GM18858 (cell line): ENCODE results near the gene WDR83.
"Not testable (repeated sequence)": the region's sequence is repeated elsewhere in the genome, so short reads cannot be mapped to it uniquely, and the experiment has no call there.

Experiments used
- ATAC-seq: cut with Tn5 transposase; IDR thresholded peaks from one replicate; pipeline ENCODE4 v1.9.1; 2021; ENCODE audit not compliant: unreplicated experiment

Gene WDR83

DNA sequence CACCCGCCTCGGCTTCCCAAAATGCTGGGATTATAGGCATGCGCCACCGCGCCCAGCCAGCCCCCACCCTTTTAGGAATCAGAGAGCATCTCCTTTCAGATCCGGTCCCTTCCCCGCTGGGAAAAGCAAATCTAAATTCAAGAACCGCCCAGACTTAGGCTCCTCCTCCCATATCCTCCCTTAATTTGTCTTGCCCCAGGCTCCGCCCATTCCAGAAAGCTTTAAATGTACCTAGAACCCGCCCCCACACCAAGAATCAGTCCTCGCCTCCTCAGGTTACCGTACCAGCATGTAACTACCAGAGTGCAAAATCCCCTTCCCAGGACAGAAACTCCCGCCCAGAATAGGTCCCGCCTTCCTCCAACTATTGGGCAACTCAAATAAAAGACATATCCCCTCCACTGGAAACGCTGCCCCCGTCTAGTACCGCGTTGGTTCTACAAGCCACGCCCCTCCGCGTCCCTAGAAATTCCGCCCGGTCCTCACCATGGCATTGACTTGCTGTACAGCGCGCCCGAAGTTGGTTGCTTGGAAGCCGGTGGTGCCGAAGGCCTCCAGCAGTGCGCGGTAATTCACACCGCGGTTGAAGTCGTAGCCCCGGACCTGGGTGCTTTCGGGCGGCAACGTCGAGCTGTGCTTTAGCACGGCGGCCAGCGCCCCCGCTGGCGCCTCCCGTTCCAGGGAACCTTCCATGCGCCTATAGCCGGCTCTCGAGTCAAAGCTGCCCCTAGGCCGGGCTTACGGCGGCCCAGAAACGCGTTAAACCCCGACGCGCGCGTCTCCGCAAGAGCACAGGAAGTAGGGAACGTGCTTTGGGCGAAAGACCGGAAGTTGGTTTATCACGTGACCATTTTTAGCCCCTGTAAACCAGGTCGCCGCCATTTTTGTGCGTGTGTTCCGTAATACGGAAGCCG is 14.7 kb downstream of the WDR83 start, which contains the start of gene DHPS:
TSS of gene DHPS (minus strand) at position 807 of the 914 bp plus-strand sequence. CDS start at position 693, 114 bp downstream.
- ATAC-seq, result peak; percentile 45

DNA sequence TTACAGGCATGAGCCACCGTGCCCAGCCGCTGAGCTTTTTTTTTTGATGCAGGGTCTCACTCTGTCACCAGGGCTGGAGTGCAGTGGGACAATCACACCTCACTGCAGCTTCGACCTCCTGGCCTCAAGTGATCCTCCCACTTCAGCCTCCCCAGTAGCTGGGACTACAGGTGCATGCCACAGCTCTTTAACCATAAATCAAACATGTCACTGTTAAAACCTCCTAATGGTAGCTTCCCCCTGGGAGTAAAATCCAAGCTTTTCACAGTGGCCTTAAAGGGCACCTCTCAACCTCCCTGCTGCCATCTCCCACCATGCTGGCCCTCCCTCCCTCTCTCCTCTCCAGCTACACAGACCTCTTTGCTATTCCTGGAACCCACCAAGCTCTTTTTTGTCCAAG is 19.2 kb downstream of the WDR83 start:
- no peak for ATAC-seq

DNA sequence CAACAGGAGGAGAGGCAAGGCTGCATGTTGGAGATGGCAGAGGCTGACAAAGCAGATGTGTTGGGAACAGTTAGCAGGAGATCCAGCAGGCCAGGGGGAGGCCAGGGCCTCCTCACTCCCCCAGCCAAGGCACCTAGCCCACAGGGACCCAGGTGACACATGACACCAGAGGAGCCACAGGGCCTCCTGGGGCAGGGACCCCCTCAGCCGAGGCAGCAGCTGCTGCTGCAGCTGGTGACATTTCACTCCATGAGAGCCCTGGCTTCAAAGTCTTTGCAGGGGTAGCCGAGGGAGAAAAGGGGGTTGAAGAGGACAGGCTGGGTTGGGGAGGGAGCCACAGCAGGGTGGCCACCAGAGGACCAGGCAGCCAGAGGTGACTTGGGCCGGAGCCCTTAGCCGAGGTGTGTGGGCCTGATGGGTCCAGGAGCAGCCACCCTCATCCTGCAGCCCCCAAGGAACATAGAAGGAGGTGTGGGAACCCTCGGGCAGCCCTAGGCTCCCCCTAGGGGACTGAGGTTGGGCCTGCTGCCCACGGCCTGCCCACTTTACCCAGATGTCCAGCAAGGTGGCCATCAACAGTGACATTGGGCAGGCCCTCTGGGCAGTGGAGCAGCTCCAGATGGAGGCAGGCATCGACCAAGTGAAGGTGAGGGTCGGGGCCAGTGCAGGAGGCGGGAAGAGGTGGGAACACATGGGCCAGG is 21.0 kb downstream of the WDR83 start, which contains the start of gene GNG14:
TSS of gene GNG14 (plus strand) at position 503 of the 701 bp plus-strand sequence. CDS start at position 554, 51 bp downstream.
- no peak for ATAC-seq

DNA sequence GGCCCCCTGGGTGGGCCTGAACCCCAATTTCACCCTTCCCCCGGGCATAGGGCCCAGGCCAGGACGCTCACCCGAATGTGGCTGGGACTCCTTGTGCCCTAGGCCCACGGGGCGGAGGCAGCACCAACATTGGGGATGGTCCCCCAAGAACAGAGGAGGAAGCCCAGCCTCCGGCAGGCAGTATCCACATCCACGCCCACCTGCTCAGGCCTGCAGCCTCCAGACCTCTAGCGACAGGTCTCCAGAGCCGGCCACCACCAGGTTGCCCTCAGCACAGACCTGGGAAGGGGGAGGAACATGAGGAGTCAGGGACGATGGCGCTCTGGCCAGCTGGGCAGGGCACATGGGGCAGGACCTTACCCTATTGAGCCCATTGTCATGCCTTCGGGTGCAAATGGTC is 22.4 kb downstream of the WDR83 start:
- no peak for ATAC-seq

DNA sequence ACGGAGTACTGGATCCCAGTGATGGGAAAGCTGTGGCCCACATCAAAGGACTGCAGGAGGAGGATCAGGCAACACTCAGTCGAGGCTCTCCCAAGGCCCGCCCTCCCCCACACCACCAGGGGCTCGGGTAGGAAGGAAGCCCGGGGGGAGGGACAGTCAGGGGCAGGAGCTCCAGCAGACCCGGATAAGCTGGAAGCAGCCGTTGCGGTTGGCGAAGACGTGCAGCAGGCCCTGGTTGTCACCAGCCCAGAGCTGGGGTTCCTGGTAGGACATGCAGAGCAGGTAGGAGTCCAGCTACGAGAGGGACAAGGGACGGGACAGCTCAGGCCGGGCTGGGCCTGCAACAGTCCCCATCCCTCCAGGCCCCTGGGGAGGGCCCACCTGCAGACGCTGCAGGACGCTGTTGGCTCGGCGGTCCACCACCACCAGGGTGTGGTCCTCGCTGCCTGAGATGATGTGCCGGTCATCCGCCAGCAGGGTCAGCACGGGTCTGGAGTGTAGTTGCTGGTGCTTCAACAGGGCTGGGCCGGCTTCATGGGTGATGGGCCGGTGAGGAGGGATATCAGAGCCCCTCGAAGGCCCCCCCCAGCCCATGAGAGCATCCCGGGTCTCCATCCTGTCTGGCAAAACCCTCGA is 23.1 kb downstream of the WDR83 start:
- ATAC-seq, result no peak

DNA sequence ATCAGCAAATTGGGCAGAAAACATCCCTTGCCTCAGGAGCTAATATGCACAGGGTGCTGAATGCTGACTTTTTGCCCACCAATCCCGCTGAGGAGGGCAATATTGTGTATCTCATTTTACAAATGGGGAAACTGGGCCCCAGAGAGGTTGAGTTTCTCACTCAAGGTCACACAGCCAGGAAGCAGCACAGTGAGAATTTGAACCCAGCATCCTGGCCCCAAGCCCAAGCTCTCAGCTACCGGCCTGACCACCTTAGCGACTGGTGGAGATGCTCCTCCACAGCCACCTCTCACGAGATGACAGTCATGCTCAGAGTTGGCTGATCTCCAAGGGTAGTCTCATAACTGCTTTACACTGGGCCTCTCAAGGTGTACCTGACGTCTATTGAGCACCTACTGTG is 26.4 kb downstream of the WDR83 start:
- ATAC-seq, result no peak

DNA sequence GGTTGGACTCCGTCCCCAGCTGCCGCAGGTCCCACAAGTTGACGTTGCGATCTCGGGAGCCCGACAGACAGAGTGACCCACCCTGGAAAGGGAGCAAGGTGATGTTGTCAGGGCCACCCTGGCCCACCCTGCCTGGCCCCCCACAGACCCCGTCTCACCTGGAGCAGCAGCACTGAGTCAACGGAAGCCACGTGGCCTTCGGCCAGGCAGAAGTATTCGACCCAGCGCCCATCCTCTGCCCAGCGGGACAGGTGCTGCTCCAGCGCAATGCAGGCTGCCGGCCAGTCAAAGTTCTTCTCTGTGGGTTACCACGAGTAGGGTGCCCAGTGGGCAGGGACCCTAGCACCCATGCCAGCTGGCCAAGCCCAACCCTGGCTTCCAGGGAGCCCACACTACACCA is 28.0 kb downstream of the WDR83 start:
- ATAC-seq, result no peak

DNA sequence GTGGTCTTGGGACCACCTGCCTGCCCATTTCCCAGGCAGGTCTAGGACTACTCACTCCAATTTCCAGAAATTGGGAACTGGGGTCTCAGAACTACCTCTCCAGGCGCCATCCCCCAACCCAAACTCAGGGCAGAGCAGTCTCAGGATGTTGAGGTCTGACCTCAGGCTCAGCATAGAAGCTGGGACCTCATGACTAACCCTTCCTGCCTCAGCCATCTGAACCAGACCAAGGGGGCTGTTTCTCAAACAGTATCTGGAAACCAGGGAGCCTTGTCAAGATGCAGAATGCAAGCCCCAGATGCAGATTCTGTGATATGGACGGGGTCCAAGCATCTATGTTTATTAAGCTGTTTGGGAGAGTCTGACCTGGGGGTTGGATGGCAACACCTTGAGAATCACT is 28.5 kb downstream of the WDR83 start:
- ATAC-seq, result no peak

DNA sequence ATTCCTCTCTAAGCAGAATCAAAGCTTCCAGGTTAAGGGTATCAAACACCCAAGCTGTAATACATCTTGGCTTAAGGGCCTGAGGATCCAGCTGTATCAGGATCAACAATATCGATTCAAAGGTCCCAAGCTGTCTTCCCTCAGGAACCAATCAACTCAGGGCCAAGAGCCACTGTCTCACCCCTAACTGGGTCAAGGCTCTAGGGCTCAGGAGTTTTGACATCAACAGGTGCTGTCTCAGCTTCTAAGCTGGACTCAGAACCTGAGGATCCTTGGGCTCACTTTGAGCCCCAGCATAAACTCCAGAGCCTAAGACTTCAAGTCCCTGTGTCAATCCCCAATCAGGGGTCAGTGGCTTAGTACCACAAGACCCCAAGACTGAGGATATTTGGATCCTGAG is 28.9 kb downstream of the WDR83 start:
- no peak for ATAC-seq

DNA sequence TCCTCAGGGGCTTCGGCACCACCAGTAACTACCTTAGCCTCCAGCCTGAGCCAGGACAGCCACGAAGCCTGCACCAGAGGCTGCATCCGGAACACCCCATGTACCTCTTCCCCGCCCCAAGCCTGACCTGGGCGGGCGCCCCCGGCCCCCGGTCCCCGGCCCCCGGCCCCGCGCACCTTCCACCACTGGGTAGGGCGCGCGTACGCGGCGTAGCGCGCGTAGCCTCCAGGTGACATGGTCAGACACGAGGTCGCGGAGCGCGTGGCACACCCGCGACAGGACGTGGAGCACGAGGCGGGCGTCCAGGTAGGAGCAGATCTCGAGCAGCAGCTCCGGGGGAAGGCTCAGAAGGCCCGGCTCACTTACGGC is 29.4 kb downstream of the WDR83 start:
- ATAC-seq, result peak; percentile 15

DNA sequence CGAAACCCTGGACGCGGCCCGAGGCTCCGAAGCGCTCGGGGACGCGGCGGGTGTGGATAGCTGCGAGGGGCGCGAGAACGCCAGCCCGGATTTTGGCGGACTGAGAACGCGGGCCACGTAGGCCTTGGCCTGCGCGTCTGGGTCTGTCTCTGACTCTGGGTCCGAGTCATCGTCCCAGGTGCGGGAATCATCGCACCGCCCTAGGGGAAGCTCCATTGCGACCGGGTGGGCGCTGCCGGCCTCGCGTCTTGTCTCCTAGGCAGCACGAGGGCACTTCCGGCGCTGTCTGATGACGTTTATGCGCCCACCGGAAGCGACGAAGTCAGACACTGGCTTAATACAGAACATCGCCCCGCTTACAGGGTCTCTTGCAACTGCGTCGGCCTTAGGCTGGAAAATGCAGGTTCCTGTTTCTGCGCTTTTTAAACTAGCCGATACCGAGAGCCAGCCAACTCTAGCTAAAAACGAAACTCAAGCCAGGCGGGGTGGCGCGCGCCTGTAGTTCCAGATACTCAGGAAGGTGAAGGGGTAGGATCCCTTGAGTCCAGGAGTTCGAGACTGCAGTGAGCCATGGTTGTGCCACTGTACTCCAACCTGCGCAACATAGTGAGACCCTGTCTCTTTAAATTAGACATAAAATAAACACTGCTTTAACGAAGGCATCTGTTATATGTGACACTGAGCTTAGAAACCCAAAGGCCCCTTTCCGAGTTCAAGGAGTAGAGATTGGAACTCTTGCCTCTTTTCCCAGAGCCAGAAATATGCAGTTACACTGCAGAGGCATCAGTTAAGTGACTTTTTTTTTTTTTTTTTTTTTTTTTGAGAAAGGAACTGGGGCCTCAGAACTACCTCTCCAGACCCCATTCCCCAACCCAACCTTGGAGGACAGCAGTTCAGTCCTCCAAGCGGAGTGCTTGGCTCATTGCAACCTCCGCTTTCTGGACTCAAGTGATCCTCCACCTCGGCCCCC is 30.0 kb downstream of the WDR83 start, which contains the start of gene FBXW9:
TSS of gene FBXW9 (minus strand) at position 266 of the 970 bp plus-strand sequence. CDS start at position 216, 50 bp downstream.
- peak; percentile 67 for ATAC-seq

DNA sequence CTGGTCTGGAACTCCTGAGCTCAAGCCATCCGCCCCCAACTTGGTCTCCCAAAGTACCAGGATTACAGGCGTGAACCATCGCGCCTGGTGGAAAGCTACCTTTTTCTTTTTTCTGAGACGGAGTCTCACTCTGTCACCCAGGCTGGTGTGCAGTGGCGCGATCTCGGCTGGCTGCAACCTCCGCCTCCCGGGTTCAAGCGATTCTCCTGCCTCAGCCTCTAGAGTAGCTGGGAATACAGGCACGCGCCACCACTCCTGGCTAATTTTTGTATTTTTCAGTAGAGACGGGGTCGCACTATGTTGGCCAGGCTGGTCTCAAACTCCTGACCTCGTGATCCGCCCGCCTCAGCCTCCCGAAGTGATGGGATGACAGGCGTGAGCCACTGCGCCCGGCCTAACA is 30.8 kb downstream of the WDR83 start:
- ATAC-seq, result not testable (repeated sequence)

DNA sequence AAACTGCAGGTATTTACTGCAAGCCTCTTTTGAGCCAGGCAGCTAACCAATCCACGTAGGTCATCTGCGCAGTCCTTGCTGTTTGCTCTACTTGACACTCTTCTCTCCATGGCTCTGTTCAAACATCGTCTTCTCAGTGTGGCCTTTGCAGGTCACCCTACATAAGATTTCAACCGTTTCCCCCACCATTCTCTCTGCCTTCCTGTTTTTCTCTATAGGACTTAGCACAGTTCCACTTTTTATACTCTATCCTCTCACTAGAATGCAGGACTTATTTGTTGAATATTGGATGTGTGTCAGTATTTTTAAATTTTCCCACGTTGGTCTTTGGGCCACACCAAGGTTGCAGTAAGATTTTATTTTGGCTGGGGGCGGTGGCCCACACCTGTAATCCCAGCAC is 31.5 kb downstream of the WDR83 start:
- no peak for ATAC-seq

DNA sequence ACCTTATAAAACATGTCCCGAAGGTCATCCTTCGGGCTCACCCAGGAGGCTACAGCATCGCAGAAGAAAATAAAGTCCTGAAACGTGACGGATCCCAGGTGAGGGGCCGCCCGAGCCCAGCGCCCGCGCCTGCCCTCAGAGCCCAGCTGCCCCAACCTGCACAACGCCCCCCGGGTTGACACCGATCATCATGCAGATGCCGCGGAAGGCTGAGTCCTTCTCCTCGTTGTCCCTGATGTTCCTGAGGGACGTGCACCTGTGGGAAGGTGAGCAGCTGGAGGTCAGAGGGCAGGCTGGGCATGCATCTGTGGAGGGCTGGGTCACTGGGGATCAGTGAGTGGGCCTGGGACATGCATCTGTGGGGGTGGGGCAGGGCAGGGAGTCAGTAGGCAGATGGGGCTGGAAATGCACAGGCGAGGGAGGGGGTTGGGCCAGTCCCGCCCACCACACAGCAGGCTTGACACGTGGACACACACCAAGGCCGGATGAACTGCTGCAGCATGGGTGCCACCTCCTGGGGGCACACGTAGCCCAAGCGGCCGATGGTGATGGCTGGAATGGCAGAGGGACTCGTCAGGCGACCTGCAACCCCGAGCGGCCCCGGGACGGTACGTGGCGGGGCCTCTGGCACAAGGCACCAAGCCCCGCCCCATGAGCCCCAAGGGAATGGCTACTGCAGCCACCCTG is 35.1 kb downstream of the WDR83 start:
- no peak for ATAC-seq

DNA sequence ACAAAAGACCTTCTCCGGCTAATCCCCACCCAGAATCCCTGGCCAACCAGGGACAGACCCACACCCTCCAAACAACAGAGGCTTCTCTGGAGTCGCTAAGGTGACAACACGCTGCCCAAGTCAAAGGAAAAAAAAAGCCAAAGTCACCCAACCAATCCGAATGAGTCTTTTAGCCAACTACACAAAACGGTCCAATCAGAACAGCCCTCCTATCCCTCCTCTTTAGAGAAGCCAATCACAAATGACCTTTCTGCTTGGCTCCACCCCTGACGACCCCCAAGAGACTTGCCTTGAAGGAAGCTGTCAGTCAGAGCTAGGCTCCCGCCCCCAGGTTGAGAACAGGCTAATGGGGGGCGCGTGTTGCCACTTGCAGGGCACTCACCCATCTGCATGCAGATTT is 36.4 kb downstream of the WDR83 start:
- ATAC-seq, result no peak

DNA sequence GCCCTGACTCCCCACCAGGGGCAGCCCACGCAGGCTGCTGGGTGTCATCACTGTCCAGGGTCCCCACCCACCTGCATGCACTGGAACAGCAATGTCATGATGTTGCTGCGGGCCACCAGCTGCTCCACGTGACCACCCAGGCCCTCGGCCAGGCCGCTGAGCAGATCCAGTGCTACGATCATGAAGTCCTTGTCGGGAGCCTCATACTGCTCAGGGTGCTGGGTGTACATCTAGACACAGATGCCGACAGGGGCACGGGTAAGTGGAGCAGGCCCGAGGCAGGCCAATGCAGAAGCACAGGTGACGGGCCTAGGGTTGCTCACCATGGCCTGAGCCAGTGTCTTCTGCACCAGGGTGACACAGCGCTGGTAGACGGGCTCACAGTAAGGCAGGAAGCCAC is 38.6 kb downstream of the WDR83 start:
- no peak for ATAC-seq

DNA sequence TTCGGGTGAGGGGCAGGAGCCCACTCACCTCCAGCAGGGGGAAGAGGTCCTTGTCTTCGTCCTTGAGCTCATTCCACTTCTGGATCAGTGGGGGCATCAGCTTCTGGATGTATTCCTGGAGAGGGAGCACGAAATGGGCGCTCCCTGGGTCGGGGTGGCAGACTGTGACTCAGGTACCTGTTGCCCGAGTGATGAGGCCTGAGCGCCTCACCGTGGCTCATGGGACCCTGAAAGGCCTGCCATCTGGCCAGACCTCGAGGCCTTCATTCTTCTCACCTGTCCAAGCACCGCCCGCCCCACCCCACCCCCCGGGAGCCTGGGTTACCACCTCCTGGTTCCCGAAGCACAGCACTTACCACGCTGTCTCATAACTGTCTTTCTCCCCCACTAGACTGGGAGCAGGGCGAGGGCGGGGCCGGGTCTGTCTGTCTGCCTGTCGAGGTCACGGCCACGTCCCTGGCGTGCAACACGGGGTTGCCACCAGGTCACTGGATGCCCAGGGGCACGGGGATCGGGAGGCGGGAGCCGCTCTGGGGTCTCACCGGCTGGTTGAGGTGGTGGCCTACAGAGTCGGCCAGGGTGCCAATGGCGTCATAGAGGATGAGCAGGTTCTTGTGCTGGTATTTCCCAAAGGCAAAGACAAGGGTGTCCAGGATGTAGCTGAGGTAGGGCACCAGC is 39.2 kb downstream of the WDR83 start:
- ATAC-seq, result no peak

DNA sequence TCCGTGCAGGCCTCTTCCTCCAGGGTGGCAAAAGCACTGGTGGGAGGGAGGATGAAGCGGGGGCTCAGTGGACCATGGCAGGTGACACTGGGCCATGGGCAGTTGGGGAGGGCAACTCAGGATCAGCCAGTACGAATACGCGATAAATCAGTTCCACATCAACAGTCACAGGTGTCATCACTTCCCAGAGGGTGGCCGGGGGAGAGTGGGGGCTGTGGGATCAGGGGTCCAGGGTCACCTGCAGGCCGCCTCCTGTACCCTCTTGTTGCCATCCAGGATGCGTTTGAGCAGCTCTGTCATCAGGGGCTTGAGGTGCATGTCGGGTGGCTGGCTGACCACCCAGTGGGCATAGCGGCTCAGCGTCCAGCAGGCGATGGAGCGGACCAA is 39.7 kb downstream of the WDR83 start:
- no peak for ATAC-seq

DNA sequence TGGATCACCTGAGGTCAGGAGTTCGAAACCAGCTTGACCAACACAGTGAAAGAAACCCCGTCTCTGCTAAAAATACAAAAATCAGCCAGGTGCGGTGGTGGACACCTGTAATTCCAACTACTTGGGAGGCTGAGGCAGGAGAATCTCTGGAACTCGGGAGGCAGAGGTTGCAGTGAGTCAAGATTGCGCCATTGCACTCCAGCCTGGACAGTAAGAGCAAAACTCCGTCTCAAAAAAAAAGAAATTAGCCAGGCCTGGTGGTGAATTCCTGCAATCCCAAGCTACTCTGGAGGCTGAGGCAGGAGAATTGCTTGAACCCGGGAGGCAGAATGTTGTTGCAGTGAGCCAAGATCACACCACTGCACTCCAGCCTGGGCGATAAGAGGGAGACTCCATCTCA is 42.0 kb downstream of the WDR83 start:
- ATAC-seq, result no peak
